GM10847 (cell line): ENCODE results near the gene PHC2.

Source experiments
- POLR2A ChIP-seq: IDR thresholded peaks from 2 replicates; pipeline ENCODE4 v1.6.1; 2011; ENCODE audit not compliant: insufficient read length; ENCODE audit errors: extremely low read depth

The PHC2 gene

GRCh38 chr1:33344896-33345560, 85.9 kb downstream of the PHC2 start:
- no peak for TF ChIP-seq POLR2A

DNA sequence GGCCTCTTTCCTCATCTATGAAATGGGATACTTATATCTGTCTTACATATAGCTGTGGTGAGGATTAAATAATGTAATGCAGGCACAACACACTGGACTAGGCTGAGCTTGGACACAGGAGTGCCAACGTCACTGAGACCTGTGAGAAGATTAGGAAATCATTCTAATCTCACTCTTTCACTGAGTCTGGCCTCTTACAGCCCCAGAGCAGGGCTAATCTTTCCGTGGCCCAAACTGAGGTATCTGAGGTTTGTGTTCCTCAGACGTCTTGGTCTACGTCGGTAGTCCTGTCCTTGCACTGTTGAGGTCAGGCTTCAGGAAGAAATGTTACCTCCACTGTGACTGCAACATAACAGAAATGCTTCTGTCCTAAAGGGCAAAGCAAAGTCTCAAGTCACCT, 87.4 kb downstream of the PHC2 start:
- no peak for TF ChIP-seq POLR2A

GRCh38 chr1:33342041-33342723, 88.7 kb downstream of the PHC2 start:
- no peak for TF ChIP-seq POLR2A

GRCh38 chr1:33341190-33341589, 89.7 kb downstream of the PHC2 start:
- no peak for TF ChIP-seq POLR2A

DNA sequence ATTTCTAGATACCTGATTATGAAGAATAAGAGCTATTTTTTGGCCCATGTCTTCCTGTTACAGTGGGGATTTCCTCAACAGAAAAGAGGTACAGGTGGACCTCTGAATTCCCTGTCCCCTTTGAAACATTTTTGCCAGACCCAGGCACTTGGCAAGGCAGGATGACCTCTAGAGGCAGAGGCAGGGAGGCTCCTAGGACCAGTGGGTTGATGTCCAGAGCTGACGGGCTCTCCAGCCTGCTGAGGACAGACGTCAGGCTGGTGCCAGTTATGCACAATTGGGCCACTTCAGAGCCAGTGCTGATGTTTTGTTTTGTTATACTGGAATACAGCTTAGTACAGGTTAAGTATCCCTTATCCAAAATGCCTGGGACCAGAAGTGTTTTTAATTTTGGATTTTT, 91.5 kb downstream of the PHC2 start:
- no peak for TF ChIP-seq POLR2A

GRCh38 chr1:33338440-33339211, 92.3 kb downstream of the PHC2 start:
- no peak for TF ChIP-seq POLR2A

GRCh38 chr1:33338048-33338439, 92.9 kb downstream of the PHC2 start:
- no peak for TF ChIP-seq POLR2A

DNA sequence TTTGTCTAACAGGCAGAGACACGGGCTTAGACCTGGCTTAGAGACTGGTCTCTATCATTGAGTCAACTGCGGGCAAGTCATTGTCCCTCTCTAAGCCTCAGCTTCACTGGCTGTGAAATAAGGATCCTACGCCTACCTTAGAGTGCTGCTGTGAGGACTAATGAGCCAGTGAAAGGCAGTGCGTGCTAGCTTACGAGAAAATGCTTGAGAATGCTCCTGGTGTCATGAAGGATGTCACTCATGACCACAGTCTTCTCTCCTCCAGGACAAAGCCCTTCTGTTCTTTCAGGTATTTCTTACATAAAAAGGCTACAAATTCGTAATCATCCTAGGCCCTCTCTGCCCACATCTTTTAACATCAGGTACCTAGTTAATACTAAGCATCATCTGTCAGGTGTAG, 93.5 kb downstream of the PHC2 start:
- no peak for TF ChIP-seq POLR2A

DNA sequence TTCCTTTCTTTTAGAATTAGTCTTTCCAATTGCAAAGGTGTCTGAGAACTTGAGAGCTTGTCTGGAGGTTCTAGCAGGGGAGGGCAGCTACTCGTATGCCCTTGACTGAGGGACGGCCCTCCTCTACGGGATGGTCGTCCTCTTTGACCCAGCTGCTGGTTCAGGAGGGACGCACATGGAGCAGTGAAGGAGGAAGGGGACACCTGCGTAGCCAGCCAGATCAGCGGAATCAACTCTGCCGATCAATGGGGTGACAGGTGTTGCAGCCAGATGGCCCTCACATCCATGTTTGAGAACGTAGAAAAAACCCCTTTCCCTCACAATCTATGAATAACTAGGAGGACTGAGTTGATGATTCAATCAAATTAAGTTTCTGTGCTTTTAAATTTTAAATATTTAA, 94.3 kb downstream of the PHC2 start:
- no peak for TF ChIP-seq POLR2A

DNA sequence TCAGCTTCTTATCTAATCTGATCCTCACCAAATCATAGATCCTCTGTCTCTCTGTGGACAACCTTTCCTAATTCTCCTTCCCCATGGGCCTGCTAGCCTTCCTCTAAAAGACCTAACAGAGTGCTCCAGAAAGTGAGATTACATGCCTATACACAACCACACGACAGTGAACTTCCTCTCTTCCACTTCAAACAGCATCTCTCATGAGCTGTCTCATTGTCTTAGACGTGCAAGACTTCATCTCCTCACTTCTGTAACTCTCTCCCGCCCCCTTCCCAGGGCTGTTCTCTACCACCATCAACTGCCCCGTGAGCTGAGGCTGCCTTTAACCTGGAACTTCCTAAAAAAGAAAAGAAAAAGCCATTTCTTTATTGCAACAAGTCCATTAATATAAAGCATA, 95.9 kb downstream of the PHC2 start:
- no peak for TF ChIP-seq POLR2A

DNA sequence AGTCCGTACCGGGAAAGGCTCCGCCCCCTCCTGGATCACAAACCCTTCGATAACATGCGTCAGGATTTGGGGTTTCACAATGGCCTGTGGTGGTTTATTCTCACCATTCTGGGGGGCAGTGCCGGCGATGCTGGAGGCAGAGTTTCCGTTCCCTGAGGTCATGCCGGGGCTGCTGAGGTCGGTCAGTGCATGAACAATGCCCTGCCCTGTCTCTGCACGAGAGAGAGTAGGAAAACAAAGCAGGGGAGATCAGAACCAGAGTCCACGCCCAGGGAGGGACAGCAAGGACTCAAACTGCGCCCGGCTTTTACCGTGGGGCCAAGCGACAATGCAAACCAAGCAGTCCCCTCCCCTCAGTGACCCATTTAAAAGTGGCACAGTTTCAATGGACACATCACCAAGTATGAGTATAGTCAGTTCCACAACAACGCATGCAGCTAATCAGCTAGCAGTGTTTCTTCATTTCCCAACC, 96.8 kb downstream of the PHC2 start:
- TF ChIP-seq POLR2A = no peak

GRCh38 chr1:33332881-33333280, 98.0 kb downstream of the PHC2 start:
- TF ChIP-seq POLR2A = no peak

- no peak for TF ChIP-seq POLR2A
Measured at GRCh38 chr1:33332357-33332789, 98.5 kb downstream of the PHC2 start.

- TF ChIP-seq POLR2A = no peak
Measured at GRCh38 chr1:33331444-33332356, 99.2 kb downstream of the PHC2 start.

- no peak for TF ChIP-seq POLR2A
Measured at GRCh38 chr1:33330906-33331305, 100.0 kb downstream of the PHC2 start.
